T-helper 22 cell (primary cell): ENCODE results near the gene RNF41.
"Not testable (repeated sequence)": the region's sequence is repeated elsewhere in the genome, so short reads cannot be mapped to it uniquely, and the experiment has no call there.

Source experiments
- DNase-seq: peaks from one replicate; pipeline ENCODE4 v3.0.0-alpha.2; 2020; ENCODE audit warnings: low read depth

The RNF41 gene

GRCh38 chr12:56165369-56165768 lies 56.4 kb downstream of the RNF41 start:
- no peak for DNase-seq

- DNase-seq, result no peak
Measured at GRCh38 chr12:56164345-56164729, 57.4 kb downstream of the RNF41 start.

- no peak for DNase-seq
Measured at GRCh38 chr12:56163533-56164344, 58.0 kb downstream of the RNF41 start.

GRCh38 chr12:56162468-56163290 lies 59.0 kb downstream of the RNF41 start:
- no peak for DNase-seq

- no peak for DNase-seq
Measured at GRCh38 chr12:56161690-56162351, 59.9 kb downstream of the RNF41 start.

- no peak for DNase-seq
Measured at GRCh38 chr12:56160894-56161689, 60.6 kb downstream of the RNF41 start.

- DNase-seq, result peak; percentile 56
Measured at GRCh38 chr12:56160193-56160763, 61.4 kb downstream of the RNF41 start.

- DNase-seq, result no peak
Measured at GRCh38 chr12:56159482-56160192, 62.1 kb downstream of the RNF41 start.

GRCh38 chr12:56158926-56159461 lies 62.7 kb downstream of the RNF41 start:
- DNase-seq, result no peak

- DNase-seq, result peak; percentile 90
Measured at GRCh38 chr12:56158029-56158925, 63.4 kb downstream of the RNF41 start, which contains the start of gene MYL6. Gene MYL6, plus strand, starts transcription at chr12:56158359. Its CDS starts 43 bp downstream, at chr12:56158402.

- no peak for DNase-seq
Measured at GRCh38 chr12:56157201-56158028, 64.3 kb downstream of the RNF41 start.

GRCh38 chr12:56156464-56157200 lies 65.1 kb downstream of the RNF41 start:
- DNase-seq, result not testable (repeated sequence)

- no peak for DNase-seq
Measured at GRCh38 chr12:56155256-56155845, 66.4 kb downstream of the RNF41 start.

- DNase-seq, result no peak
Measured at GRCh38 chr12:56154818-56155217, 66.9 kb downstream of the RNF41 start.

- DNase-seq, result no peak
Measured at GRCh38 chr12:56154246-56154771, 67.4 kb downstream of the RNF41 start.

- no peak for DNase-seq
Measured at GRCh38 chr12:56153678-56154065, 68.0 kb downstream of the RNF41 start.
